ENCODE measurements around the gene ZZZ3. TPM values are rescaled to one million over a fixed set of nuclear protein-coding genes. Genes with fewer than 3 reads are reported as not detected.

ZZZ3 gene
- total RNA-seq, 1 donor, result 77.1 TPM

DNA sequence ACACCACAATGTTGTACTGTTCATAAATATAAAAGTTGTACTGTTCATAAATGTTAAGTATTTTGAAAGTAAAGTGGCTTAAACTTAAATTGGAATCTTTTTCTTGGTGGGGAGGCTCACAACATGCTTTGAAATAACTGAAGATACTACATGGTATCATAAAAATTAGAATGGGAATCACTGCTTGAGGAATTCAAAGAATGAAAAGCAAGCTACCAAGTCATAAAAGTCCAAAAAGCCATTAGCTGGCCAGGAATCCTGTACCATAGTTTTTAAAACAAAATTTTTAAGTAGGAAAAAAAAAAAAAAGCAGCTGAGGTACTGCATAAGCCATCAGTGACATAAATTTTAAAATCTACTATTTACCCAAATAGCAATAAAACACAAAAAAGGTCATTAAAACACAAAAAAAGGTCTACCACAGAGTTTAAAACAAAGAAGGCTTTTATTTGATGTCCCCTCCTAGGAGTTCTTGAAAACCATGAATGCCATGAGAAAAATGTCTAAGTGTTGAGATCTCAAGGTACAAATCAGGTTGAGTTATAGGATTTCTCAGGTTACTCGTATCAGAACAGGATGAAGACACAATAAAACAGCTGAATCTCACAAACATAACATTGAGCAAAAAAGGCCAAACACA lies 8.6 kb downstream of the ZZZ3 start:
- DNase-seq (ENCODE audit: insufficient read length, low spot score, missing footprints), result no peak
- peak overlapping the region; percentile 4 for H3K27ac ChIP-seq (ENCODE audit: low read depth, low read length)
- TF ChIP-seq, protein P1, sequence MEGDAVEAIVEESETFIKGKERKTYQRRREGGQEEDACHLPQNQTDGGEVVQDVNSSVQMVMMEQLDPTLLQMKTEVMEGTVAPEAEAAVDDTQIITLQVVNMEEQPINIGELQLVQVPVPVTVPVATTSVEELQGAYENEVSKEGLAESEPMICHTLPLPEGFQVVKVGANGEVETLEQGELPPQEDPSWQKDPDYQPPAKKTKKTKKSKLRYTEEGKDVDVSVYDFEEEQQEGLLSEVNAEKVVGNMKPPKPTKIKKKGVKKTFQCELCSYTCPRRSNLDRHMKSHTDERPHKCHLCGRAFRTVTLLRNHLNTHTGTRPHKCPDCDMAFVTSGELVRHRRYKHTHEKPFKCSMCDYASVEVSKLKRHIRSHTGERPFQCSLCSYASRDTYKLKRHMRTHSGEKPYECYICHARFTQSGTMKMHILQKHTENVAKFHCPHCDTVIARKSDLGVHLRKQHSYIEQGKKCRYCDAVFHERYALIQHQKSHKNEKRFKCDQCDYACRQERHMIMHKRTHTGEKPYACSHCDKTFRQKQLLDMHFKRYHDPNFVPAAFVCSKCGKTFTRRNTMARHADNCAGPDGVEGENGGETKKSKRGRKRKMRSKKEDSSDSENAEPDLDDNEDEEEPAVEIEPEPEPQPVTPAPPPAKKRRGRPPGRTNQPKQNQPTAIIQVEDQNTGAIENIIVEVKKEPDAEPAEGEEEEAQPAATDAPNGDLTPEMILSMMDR (IDR thresholded peaks at IDR 0.05; ENCODE audit: extremely low read depth, low read depth, low read length), result no peak

GRCh38 chr1:77673030-77673429 lies 9.4 kb downstream of the ZZZ3 start:
- H3K4me1 ChIP-seq (ENCODE audit: insufficient read depth, low read length), result peaks cover 37% of the 10 kb centered on the region
- peaks cover 17% of the 10 kb centered on the region for H4K20me1 ChIP-seq (ENCODE audit: insufficient read depth, low read length)
- peak overlapping the region; percentile 41 for H3K4me2 ChIP-seq (ENCODE audit: insufficient read depth, low read length)
- no peak overlapping the region for H3K27ac ChIP-seq (ENCODE audit: low read depth, low read length)
- no peak overlapping the region for H2AFZ ChIP-seq (ENCODE audit: low read length)
- H3K79me2 ChIP-seq (ENCODE audit: insufficient read depth, low read length), result peaks cover 99% of the 10 kb centered on the region
- H3K9me3 ChIP-seq (ENCODE audit: low read depth, low read length), result no peaks in the 10 kb centered on the region
- no peak overlapping the region for H3K4me3 ChIP-seq (ENCODE audit: insufficient read depth, low read length)
- no peak for DNase-seq (ENCODE audit: insufficient read length, low spot score, missing footprints)
- TF ChIP-seq, protein P1 (IDR thresholded peaks at IDR 0.05; ENCODE audit: extremely low read depth, low read depth, low read length), result no peak
- no peaks in the 10 kb centered on the region for H3K27me3 ChIP-seq (ENCODE audit: insufficient read depth, low read length)
- no peaks in the 10 kb centered on the region for H3K36me3 ChIP-seq (ENCODE audit: insufficient read depth, low read length)

More for the DNA sequence above, 8.6 kb downstream of the ZZZ3 start:
- Histone ChIP-seq H3K79me2 (ENCODE audit: insufficient read depth, low read length) (peaks cover 99% of the 10 kb centered on the region), H3K4me1 (ENCODE audit: insufficient read depth, low read length) (peaks cover 37% of the 10 kb centered on the region), H3K27me3 (ENCODE audit: insufficient read depth, low read length) (no peaks in the 10 kb centered on the region), H3K36me3 (ENCODE audit: insufficient read depth, low read length) (no peaks in the 10 kb centered on the region), H3K4me3 (ENCODE audit: insufficient read depth, low read length) (no peak overlapping the region), H3K9me3 (ENCODE audit: low read depth, low read length) (no peaks in the 10 kb centered on the region), H3K4me2 (ENCODE audit: insufficient read depth, low read length) (peak overlapping the region; percentile 41), H4K20me1 (ENCODE audit: insufficient read depth, low read length) (peaks cover 17% of the 10 kb centered on the region), H2AFZ (ENCODE audit: low read length) (no peak overlapping the region)

- TF ChIP-seq, protein P1 (IDR thresholded peaks at IDR 0.05; ENCODE audit: extremely low read depth, low read depth, low read length), result no peak
- peak overlapping the region; percentile 72 for H3K4me2 ChIP-seq (ENCODE audit: insufficient read depth, low read length)
- H2AFZ ChIP-seq (ENCODE audit: low read length), result no peak overlapping the region
- peak overlapping the region; percentile 56 for H3K27ac ChIP-seq (ENCODE audit: low read depth, low read length)
- peaks cover 99% of the 10 kb centered on the region for H3K79me2 ChIP-seq (ENCODE audit: insufficient read depth, low read length)
- H3K9me3 ChIP-seq (ENCODE audit: low read depth, low read length), result no peaks in the 10 kb centered on the region
- H3K36me3 ChIP-seq (ENCODE audit: insufficient read depth, low read length), result no peaks in the 10 kb centered on the region
- peaks cover 37% of the 10 kb centered on the region for H3K4me1 ChIP-seq (ENCODE audit: insufficient read depth, low read length)
- no peaks in the 10 kb centered on the region for H3K27me3 ChIP-seq (ENCODE audit: insufficient read depth, low read length)
- H3K4me3 ChIP-seq (ENCODE audit: insufficient read depth, low read length), result peak overlapping the region; percentile 34
- peaks cover 17% of the 10 kb centered on the region for H4K20me1 ChIP-seq (ENCODE audit: insufficient read depth, low read length)
- DNase-seq (ENCODE audit: insufficient read length, low spot score, missing footprints), result peak; percentile 22
Measured at GRCh38 chr1:77672374-77672773, 10.1 kb downstream of the ZZZ3 start.

- Histone ChIP-seq H3K9me3 (ENCODE audit: low read depth, low read length) (no peaks in the 10 kb centered on the region), H3K4me3 (ENCODE audit: insufficient read depth, low read length) (peak overlapping the region; percentile 34), H3K4me1 (ENCODE audit: insufficient read depth, low read length) (peaks cover 37% of the 10 kb centered on the region), H2AFZ (ENCODE audit: low read length) (no peak overlapping the region), H3K79me2 (ENCODE audit: insufficient read depth, low read length) (peaks cover 99% of the 10 kb centered on the region), H4K20me1 (ENCODE audit: insufficient read depth, low read length) (peaks cover 18% of the 10 kb centered on the region), H3K4me2 (ENCODE audit: insufficient read depth, low read length) (peak overlapping the region; percentile 72), H3K27me3 (ENCODE audit: insufficient read depth, low read length) (no peaks in the 10 kb centered on the region), H3K36me3 (ENCODE audit: insufficient read depth, low read length) (no peaks in the 10 kb centered on the region), H3K27ac (ENCODE audit: low read depth, low read length) (peak overlapping the region; percentile 56)
- DNase-seq (ENCODE audit: insufficient read length, low spot score, missing footprints), result no peak
- TF ChIP-seq, protein P1 (IDR thresholded peaks at IDR 0.05; ENCODE audit: extremely low read depth, low read depth, low read length), result no peak
Measured at GRCh38 chr1:77671836-77672235, 10.6 kb downstream of the ZZZ3 start.
